HEK293 (cell line): Measurements from ENCODE around the gene C20orf204.

Source experiments
- CTCF ChIA-PET: fragments of 350-600 bp; formaldehyde crosslinking; extraction: SDS; loops from one replicate; lab custom pipeline; 2021; ENCODE audit warnings: antibody characterized with exemption; lab: Yijun Ruan, JAX
- POLR2A ChIA-PET: fragments of 300-600 bp; formaldehyde crosslinking; extraction: SDS; loops from one replicate; lab custom pipeline; 2020; ENCODE audit warnings: antibody characterized with exemption, inconsistent platforms; lab: Yijun Ruan, JAX
- H3K27ac ChIP-seq: fragments of 200-500 bp; sonication (Bioruptor generic); 2 replicates; pipeline ENCODE4 v1.5.1; 2014; ENCODE audit warnings: low read depth, low read length, control low read depth, inconsistent platforms; ENCODE audit errors: extremely low read depth
- H3K36me3 ChIP-seq, 2 experiments: fragments of 200-500 bp in 1 of 2; sonication (Bioruptor generic) in 1 of 2; 1 replicate in 1 of 2; 2 replicates in 1 of 2; pipeline ENCODE4 v1.5.1; 2014 to 2017; ENCODE audit warnings: inconsistent platforms in 2 of 2, low read length in 2 of 2; ENCODE audit not compliant: control insufficient read depth in 2 of 2, insufficient read depth in 1 of 2
- H3K4me1 ChIP-seq: fragments of 200-500 bp; sonication (Bioruptor generic); 2 replicates; pipeline ENCODE4 v1.5.1; 2014; ENCODE audit warnings: mild to moderate bottlenecking, low read length, inconsistent platforms; ENCODE audit not compliant: control insufficient read depth, insufficient read depth
- H3K4me3 ChIP-seq: 2 replicates; pipeline ENCODE4 v1.5.1; 2011; ENCODE audit warnings: low read depth, mild to moderate bottlenecking, control low read depth, low read length, moderate library complexity
- H3K9me3 ChIP-seq: fragments of 200-500 bp; sonication (Bioruptor generic); 2 replicates; pipeline ENCODE4 v1.5.1; 2014; ENCODE audit warnings: low read depth, low read length, inconsistent platforms; ENCODE audit not compliant: control insufficient read depth, insufficient read depth
- GLIS1 ChIP-seq: fragments of 450-650 bp; formaldehyde crosslinking; IDR thresholded peaks from 2 replicates; pipeline ENCODE4 v1.5.1; 2016; ENCODE audit warnings: missing biosample characterization, missing genetic modification characterization
- SP7 ChIP-seq: fragments of 450-650 bp; formaldehyde crosslinking; IDR thresholded peaks from 2 replicates; pipeline ENCODE4 v1.5.1; 2016; ENCODE audit warnings: missing biosample characterization, missing genetic modification characterization
- ZBTB48 ChIP-seq: fragments of 450-650 bp; formaldehyde crosslinking; IDR thresholded peaks from 2 replicates; pipeline ENCODE4 v1.5.1; 2016; ENCODE audit warnings: missing biosample characterization, missing genetic modification characterization
- ZBTB8A ChIP-seq: fragments of 450-650 bp; formaldehyde crosslinking; IDR thresholded peaks from 2 replicates; pipeline ENCODE4 v1.5.1; 2016; ENCODE audit warnings: missing biosample characterization, missing genetic modification characterization
- ZNF292 ChIP-seq: fragments of 450-650 bp; formaldehyde crosslinking; IDR thresholded peaks from 2 replicates; pipeline ENCODE4 v1.5.1; 2016; ENCODE audit warnings: low read depth, missing biosample characterization, missing genetic modification characterization, borderline replicate concordance
- ZNF510 ChIP-seq: fragments of 450-650 bp; formaldehyde crosslinking; IDR thresholded peaks from 2 replicates; pipeline ENCODE4 v1.5.1; 2018; ENCODE audit warnings: mild to moderate bottlenecking, missing genetic modification characterization, missing biosample characterization; ENCODE audit not compliant: insufficient replicate concordance
- ZNF558 ChIP-seq: fragments of 450-650 bp; formaldehyde crosslinking; IDR thresholded peaks from 2 replicates; pipeline ENCODE4 v1.5.1; 2016; ENCODE audit warnings: missing biosample characterization, missing genetic modification characterization
- ZNF658 ChIP-seq: fragments of 450-650 bp; formaldehyde crosslinking; IDR thresholded peaks from 2 replicates; pipeline ENCODE4; 2016; ENCODE audit warnings: missing biosample characterization, missing genetic modification characterization
- ZSCAN30 ChIP-seq: fragments of 450-650 bp; IDR thresholded peaks from 2 replicates; pipeline ENCODE4 v1.5.1; 2018; ENCODE audit warnings: missing biosample characterization, mild to moderate bottlenecking, missing genetic modification characterization, moderate library complexity
- TF ChIP-seq, protein P1 (sequence below): fragments of 450-650 bp; formaldehyde crosslinking; IDR thresholded peaks from 2 replicates; pipeline ENCODE4 v1.5.1; 2016; ENCODE audit warnings: missing biosample characterization, missing genetic modification characterization
- TF ChIP-seq, protein P2 (sequence below): fragments of 450-650 bp; formaldehyde crosslinking; conservative IDR thresholded peaks from 2 replicates; pipeline ENCODE4 v1.5.1; 2016; ENCODE audit warnings: low read depth, missing biosample characterization, missing genetic modification characterization
- TF ChIP-seq, protein P3 (sequence below): fragments of 450-650 bp; formaldehyde crosslinking; IDR thresholded peaks from 2 replicates; pipeline ENCODE4 v1.5.1; 2017; ENCODE audit warnings: missing biosample characterization, missing genetic modification characterization
- TF ChIP-seq, protein P4 (sequence below): fragments of 450-650 bp; IDR thresholded peaks from 2 replicates; pipeline ENCODE4 v1.5.1; 2018; ENCODE audit warnings: missing biosample characterization, mild to moderate bottlenecking, missing genetic modification characterization
- TF ChIP-seq, protein P5 (sequence below): fragments of 450-650 bp; formaldehyde crosslinking; IDR thresholded peaks from 2 replicates; pipeline ENCODE4 v1.5.1; 2016; ENCODE audit warnings: missing biosample characterization, missing genetic modification characterization

The C20orf204 gene

DNA sequence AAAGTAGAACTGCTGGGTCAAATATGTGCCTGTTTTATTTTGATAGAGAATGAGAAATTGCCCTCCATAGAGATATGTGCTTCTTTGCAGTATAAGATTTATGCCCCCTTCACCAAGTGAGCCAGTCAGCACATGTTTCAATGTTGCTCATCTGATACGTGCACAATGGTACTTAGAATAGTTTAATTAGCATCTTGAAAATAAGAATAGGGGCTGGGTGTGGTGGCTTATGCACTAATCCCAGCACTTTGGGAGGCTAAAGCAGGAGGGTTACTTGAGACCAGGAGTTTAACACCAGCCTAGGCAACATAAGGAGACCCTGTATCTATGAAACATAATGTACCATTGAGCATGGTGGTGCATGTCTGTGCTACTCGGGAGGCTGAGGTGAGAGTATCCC lies 20.3 kb upstream of the C20orf204 start (continued):
- TF ChIP-seq ZNF292 (tag by site-specific recombination) (no peak), ZSCAN30 (tag by site-specific recombination) (no peak), ZNF510 (tag by site-specific recombination) (no peak), ZBTB8A (tag by site-specific recombination) (no peak), ZNF558 (tag by site-specific recombination) (no peak)
- TF ChIP-seq, protein P1, sequence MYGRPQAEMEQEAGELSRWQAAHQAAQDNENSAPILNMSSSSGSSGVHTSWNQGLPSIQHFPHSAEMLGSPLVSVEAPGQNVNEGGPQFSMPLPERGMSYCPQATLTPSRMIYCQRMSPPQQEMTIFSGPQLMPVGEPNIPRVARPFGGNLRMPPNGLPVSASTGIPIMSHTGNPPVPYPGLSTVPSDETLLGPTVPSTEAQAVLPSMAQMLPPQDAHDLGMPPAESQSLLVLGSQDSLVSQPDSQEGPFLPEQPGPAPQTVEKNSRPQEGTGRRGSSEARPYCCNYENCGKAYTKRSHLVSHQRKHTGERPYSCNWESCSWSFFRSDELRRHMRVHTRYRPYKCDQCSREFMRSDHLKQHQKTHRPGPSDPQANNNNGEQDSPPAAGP (tag by site-specific recombination), result no peak
- TF ChIP-seq, protein P2, sequence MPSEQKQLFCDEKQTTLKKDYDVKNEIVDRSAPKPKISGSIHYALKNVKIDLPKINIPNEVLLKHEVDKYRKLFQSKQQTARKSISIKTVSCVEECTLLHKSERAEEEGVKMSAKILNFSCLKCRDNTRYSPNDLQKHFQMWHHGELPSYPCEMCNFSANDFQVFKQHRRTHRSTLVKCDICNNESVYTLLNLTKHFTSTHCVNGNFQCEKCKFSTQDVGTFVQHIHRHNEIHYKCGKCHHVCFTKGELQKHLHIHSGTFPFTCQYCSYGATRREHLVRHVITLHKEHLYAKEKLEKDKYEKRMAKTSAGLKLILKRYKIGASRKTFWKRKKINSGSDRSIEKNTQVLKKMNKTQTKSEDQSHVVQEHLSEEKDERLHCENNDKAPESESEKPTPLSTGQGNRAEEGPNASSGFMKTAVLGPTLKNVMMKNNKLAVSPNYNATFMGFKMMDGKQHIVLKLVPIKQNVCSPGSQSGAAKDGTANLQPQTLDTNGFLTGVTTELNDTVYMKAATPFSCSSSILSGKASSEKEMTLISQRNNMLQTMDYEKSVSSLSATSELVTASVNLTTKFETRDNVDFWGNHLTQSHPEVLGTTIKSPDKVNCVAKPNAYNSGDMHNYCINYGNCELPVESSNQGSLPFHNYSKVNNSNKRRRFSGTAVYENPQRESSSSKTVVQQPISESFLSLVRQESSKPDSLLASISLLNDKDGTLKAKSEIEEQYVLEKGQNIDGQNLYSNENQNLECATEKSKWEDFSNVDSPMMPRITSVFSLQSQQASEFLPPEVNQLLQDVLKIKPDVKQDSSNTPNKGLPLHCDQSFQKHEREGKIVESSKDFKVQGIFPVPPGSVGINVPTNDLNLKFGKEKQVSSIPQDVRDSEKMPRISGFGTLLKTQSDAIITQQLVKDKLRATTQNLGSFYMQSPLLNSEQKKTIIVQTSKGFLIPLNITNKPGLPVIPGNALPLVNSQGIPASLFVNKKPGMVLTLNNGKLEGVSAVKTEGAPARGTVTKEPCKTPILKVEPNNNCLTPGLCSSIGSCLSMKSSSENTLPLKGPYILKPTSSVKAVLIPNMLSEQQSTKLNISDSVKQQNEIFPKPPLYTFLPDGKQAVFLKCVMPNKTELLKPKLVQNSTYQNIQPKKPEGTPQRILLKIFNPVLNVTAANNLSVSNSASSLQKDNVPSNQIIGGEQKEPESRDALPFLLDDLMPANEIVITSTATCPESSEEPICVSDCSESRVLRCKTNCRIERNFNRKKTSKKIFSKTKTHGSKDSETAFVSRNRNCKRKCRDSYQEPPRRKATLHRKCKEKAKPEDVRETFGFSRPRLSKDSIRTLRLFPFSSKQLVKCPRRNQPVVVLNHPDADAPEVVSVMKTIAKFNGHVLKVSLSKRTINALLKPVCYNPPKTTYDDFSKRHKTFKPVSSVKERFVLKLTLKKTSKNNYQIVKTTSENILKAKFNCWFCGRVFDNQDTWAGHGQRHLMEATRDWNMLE (tag by site-specific recombination), result no peak
- TF ChIP-seq, all 188 proteins: peak for 0

DNA sequence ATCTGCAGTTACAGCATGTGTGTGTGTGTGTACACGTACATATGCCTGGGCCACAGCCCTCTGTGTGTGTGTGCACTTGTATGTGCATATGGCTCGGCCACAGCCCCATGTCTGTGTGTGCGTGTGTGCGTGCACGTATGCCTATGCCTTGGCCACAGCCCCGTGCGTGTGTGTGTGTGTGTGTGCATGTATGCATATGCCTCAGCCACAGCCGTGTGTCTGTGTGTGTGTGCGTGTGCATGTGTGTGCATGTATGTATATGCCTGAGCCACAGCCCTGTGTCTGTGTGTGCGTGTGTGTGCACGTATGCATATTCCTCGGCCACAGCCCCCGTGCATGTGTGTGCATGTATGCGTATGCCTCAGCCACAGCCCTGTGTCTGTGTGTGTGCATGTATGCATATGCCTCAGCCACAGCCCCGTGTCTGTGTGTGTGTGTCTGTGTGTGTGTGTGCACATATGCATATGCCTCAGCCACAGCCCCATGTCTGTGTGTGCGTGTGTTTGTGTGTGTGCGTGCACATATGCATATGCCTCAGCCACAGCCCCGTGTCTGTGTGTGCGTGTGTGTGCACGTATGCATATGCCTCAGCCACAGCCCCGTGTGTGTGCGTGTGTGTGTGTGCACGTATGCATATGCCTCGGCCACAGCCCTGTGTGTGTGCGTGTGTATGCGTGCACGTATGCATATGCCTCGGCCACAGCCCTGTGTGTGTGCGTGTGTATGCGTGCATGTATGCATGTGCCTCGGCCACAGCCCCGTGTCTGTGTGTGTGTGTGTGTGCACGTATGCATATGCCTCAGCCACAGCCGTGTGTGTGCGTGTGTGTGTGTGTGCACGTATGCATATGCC lies 14.6 kb upstream of the C20orf204 start:
- POLR2A ChIA-PET, result interaction anchor here (0.7 kb wide), 1 partner anchor 47 kb away, joined by 5 read pairs; no protein-coding TSS in a partner anchor
- Histone ChIP-seq H3K36me3 (peaks cover 11 to 87% of the 10 kb centered on the region in 2 experiments; a peak in 2 of 3 replicates), H3K4me3 (no peak overlapping the region), H3K9me3 (no peaks in the 10 kb centered on the region), H3K27ac (no peak overlapping the region), H3K4me1 (no peaks in the 10 kb centered on the region)
- TF ChIP-seq, protein P3, sequence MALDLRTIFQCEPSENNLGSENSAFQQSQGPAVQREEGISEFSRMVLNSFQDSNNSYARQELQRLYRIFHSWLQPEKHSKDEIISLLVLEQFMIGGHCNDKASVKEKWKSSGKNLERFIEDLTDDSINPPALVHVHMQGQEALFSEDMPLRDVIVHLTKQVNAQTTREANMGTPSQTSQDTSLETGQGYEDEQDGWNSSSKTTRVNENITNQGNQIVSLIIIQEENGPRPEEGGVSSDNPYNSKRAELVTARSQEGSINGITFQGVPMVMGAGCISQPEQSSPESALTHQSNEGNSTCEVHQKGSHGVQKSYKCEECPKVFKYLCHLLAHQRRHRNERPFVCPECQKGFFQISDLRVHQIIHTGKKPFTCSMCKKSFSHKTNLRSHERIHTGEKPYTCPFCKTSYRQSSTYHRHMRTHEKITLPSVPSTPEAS (tag by site-specific recombination), result peak; percentile 84
- TF ChIP-seq, protein P4, sequence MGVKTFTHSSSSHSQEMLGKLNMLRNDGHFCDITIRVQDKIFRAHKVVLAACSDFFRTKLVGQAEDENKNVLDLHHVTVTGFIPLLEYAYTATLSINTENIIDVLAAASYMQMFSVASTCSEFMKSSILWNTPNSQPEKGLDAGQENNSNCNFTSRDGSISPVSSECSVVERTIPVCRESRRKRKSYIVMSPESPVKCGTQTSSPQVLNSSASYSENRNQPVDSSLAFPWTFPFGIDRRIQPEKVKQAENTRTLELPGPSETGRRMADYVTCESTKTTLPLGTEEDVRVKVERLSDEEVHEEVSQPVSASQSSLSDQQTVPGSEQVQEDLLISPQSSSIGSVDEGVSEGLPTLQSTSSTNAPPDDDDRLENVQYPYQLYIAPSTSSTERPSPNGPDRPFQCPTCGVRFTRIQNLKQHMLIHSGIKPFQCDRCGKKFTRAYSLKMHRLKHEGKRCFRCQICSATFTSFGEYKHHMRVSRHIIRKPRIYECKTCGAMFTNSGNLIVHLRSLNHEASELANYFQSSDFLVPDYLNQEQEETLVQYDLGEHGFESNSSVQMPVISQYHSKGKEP, result no peak
- CTCF ChIA-PET, result no interaction called here

DNA sequence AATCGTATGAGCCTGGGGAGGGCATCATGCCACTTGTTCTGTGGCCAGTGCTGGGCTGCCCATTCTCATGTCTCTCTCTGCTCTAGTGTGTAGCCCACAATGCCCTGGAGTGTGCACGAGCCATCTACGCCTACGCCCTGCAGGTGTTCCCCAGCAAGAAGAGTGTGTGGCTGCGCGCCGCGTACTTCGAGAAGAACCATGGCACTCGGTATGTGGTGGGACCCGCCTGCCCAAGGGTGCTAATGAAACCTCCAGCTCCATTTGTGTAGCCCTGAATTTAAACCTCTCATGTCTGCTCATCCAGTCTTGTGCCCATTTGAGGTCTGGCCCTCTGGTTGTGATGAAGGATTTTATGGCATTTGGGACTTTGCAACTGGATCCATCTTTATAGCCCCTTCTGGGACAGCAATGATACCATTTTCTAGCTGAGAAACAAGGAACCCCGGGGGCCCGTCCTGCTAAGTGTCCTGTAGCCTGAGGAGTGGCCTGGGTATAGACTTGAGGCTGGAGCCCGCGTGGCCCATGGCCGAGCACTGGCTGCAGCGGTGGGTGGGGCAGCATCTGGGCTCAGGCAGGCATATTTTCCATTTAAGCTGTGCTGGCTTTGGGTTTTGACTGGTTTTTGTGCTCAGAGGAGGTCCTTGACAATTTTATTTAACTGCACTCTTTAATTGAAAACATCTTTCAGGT lies 13.2 kb upstream of the C20orf204 start:
- no peaks in the 10 kb centered on the region for H3K4me1 ChIP-seq
- H3K27ac ChIP-seq, result no peak overlapping the region
- CTCF ChIA-PET, result no interaction called here
- peaks cover 10 to 92% of the 10 kb centered on the region in 2 experiments; a peak in 2 of 3 replicates for H3K36me3 ChIP-seq
- no peak overlapping the region for H3K4me3 ChIP-seq
- POLR2A ChIA-PET, result no interaction called here
- 0 out of 2 replicates have a peak, but pooled peaks have one; percentile 9 for TF ChIP-seq GLIS1 (tag by site-specific recombination)
- no peak for TF ChIP-seq ZNF658 (tag by site-specific recombination)
- TF ChIP-seq ZBTB48 (tag by site-specific recombination), result no peak
- no peak for TF ChIP-seq SP7 (tag by site-specific recombination)
- TF ChIP-seq, protein P5, sequence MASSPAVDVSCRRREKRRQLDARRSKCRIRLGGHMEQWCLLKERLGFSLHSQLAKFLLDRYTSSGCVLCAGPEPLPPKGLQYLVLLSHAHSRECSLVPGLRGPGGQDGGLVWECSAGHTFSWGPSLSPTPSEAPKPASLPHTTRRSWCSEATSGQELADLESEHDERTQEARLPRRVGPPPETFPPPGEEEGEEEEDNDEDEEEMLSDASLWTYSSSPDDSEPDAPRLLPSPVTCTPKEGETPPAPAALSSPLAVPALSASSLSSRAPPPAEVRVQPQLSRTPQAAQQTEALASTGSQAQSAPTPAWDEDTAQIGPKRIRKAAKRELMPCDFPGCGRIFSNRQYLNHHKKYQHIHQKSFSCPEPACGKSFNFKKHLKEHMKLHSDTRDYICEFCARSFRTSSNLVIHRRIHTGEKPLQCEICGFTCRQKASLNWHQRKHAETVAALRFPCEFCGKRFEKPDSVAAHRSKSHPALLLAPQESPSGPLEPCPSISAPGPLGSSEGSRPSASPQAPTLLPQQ (tag by site-specific recombination), result 0 out of 2 replicates have a peak, but pooled peaks have one; percentile 20
- H3K9me3 ChIP-seq, result no peaks in the 10 kb centered on the region
